GM21390 (cell line): Measurements from ENCODE around the gene NPAT.

Experiments
- ATAC-seq: cut with Tn5 transposase; IDR thresholded peaks from one replicate; pipeline ENCODE4 v1.9.1; 2021; ENCODE audit not compliant: unreplicated experiment

The NPAT gene

DNA sequence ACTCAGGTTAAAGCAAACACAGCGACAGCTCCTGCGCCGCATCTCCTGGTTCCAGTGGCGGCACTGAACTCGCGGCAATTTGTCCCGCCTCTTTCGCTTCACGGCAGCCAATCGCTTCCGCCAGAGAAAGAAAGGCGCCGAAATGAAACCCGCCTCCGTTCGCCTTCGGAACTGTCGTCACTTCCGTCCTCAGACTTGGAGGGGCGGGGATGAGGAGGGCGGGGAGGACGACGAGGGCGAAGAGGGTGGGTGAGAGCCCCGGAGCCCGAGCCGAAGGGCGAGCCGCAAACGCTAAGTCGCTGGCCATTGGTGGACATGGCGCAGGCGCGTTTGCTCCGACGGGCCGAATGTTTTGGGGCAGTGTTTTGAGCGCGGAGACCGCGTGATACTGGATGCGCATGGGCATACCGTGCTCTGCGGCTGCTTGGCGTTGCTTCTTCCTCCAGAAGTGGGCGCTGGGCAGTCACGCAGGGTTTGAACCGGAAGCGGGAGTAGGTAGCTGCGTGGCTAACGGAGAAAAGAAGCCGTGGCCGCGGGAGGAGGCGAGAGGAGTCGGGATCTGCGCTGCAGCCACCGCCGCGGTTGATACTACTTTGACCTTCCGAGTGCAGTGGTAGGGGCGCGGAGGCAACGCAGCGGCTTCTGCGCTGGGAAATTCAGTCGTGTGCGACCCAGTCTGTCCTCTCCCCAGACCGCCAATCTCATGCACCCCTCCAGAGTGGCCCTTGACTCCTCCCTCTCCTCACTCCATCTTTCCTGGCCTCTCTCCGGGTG is at the start of gene NPAT, which contains the start of gene ATM:
Gene NPAT (minus strand): TSS at position 65 of the 774 bp plus-strand sequence. CDS start 102 bp downstream, outside the sequence.
Gene ATM (plus strand): TSS at position 494 of the 774 bp plus-strand sequence. CDS start 4,558 bp downstream, outside the sequence.
- ATAC-seq = peak; percentile 78

DNA sequence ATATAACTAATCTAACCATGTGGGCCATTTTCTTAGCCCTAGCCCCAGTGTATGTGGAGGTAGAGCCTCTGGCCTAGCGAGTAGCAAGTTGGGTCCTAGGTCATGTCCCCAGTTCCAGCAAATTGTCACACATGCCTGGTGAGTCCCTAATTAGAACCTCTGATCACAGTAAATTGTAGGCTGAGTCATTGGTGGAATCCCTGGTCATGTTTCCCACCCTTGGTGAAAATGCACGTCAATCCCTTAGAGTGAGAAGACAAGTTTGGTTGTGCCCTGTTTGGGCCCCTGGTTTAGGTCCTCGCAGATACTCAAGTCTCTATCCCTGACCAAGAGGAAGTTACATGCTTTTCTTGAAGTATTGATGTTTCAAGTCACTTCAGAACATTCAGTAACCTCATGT is 47.1 kb upstream of the NPAT start:
- ATAC-seq = no peak

DNA sequence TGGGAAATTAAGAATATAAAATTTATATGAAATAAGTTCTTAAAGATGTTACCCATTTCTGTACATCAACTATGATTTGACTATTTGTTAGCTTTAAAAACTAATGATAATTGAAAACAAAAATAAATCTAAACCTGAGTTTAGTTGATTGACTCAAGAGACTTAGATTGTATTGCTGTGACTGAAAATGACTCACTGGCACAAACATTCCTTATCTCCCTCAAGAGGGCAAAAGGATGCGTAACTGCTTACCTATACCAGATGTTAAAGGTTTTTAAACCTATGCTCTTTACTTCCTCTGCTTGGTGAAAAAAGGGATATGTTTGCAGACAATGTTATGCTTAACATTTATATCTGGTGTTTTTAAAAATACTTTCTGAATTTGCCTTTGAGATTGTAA is 30.7 kb upstream of the NPAT start:
- ATAC-seq = no peak

DNA sequence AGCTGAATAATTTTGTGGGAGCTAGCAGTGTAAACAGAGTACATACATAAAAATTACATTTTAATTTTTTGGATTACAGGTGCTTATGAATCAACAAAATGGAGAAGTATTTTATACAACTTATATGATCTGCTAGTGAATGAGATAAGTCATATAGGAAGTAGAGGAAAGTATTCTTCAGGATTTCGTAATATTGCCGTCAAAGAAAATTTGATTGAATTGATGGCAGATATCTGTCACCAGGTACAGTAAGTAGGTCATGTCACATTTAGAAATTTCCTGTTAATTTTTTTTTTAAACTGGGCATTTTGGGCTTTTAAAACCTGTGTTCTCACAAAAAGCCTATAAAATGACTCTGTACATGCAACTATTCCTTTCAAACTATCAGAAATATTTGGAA is 24.4 kb upstream of the NPAT start:
- no peak for ATAC-seq

DNA sequence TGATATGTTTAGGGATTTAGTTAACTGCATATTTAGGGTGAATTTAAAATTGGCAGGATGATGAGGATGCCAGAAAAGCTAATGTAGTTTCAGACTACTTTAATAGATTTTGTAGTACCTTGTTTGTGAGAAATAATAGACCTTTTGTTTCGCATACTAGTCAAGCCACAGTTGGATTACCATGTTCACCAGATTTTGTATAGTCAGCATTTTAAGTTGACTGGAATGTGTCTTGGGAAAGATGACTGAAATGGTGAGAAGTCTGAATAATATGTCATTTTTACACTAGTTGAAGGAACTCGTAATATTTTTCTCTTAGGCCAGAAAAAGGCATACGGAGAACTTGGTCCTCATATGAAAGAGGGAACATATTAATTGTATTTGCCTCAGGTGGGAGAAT is 23.9 kb upstream of the NPAT start:
- no peak for ATAC-seq

DNA sequence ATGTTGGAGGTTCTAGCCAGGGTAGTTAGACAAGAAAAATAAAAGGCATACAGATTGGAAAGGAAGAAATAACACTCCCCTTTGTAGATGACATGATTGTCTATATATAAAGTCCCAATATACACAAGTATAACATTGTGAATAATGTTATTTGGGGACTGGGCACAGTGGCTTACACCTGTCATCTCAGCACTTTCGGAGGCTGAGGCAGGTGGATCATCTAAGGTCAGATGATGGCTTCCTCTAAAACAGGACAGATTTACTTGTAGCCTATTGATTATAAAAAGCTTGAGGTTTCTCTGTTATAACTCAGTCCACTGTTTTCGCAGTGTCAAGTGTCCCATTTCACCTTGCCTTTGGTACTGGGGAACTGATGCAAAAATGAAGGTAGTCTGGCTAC is 20.0 kb upstream of the NPAT start:
- no peak for ATAC-seq

DNA sequence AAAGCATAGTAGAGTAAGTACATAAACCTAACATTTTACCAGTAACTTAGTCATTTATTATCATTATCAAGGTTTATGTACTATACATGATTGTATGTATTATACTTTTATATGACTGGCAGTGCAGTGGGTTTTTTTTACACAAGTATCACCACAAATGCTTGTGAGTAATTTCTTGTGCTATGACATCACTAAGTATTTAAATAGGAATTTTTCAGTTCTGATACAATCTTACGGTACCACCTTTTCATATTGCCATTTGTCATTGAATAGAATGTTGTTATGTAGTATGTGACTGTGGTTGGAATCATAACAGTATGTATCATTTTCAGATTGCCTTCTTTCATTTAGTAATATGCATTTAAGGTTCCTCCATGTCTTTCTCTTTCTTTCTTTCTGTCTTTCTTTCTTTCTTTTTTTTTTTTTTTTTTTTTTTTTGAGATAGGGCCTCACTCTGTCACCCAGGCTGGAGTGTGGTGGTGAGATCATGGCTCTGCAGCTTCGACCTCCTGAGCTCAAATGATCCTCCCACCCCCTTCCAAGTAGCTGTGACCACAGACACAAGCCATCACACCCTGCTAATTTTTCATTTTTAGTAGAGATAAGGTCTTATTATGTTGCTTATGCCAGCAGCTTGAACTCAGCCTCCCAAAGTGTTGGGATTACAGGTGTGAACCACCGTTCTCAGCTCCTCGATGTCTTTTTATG is 19.0 kb upstream of the NPAT start:
- no peak for ATAC-seq

DNA sequence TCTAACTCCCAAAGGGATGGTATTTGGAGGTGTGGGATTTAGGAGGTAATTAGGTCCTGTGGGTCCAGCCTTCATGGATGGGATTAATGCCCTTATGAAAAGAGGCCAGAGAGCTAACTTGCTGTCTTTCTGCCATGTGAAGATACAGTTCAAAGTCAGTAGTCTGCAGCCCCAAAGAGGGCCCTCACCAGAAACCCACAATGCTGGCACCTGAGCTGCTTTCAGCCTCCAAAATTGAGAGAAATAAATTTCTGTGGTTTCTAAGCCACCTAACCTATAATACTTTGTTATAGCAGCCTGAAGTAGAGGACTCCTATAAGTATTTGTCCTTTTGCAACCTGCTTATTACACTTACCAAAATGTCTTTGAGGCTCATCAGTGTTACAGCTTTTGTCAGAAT is 16.6 kb upstream of the NPAT start:
- ATAC-seq = no peak

DNA sequence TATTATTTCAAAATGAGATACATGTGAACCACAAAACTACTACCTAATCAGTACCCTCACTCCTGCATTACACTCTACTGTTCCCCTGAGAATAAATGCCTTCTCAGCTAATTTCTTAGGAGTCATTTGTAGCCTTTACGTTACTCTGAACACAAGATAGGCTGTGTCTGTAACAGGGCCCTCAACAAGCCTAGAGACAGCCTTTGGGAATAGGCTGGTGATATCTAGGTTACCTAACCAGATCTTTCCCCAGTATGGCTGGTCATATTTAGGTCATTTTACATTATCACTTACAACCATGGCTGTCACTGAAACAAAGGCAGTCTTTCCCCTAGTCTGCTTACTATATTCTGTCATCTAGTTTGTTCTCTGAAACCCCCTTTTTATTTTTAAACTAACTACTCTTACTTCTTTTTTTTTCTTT is 14.6 kb upstream of the NPAT start:
- peak; percentile 34 for ATAC-seq

DNA sequence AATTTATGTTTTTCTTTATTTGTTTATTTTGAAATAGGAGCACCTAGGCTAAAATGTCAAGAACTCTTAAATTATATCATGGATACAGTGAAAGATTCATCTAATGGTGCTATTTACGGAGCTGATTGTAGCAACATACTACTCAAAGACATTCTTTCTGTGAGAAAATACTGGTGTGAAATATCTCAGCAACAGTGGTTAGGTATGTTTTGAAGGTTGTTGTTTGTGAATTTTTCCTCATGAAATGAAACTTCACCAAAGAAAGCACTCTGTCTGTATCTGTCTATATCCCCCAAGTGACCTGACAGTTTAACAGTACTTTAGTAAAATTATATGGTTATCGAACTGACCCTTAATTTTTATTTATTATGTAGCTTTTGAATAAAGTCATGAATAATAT is 13.2 kb upstream of the NPAT start:
- ATAC-seq = no peak

DNA sequence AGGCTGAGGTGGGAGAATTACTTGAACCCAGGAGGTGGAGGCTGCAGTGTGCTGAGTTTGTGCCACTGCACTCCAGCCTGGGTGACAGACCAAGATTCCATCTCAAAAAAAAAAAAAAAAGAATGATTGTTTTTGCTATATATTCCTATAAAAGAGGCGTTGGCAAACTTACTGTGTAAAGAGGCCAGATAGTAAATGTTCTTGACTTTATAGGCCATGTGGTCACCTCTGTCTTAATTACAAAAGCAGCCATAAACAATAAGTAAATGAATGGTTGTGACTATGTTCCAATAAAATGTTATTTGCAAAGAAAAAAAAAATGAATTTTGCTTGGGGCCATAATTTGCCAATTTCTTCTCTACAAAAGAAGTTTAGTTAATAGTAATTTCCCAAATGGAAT is 12.8 kb upstream of the NPAT start:
- ATAC-seq = no peak

DNA sequence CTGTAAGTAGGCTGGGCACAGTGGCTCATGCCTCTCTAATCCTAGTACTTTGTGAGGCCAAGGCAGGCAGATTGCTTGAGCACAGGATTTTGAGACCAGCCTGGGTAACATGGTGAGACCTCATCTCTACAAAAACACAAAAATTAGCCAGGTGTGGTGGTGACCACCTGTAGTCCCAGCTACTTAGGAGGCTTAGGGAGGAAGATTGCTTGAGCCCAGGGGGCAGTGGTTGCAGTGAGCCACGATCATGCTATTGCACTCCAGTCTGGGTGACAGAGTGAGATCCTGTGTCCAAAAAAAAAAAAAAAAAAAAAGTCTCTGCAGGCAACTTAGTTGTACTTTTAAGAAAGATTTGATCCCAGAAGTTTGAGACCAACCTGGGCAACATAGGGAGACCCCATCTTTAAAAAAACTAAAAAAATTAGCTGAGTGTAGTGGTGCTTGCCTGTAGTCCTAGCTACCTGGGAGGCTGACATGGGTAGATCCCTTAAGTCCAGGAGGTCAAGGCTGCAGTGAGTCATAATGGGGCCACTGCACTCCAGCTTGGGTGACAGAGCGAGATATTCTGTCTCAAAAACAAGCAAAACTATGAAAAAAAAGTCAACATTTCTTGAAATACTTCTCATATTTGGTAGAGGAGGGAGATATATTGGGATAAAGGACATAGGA is 11.0 kb upstream of the NPAT start:
- ATAC-seq = no peak

DNA sequence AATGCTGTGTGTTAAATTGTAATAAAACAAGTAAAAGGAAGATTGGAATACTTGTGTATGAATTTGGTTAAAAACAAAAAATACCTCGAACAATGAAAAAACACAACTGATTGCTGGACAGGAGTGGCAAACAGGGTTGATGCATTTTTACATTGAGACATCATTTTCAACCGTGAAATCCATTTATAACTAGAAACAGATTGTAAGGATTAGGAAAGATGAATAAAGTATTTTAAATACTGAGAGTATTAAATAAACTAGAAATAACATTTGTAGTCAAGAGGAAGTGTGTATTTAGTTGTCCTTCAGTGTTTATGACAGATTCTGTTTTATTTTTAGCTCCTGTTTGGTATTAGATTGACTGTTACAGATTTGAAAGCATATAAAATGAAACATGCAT is 5.8 kb upstream of the NPAT start:
- ATAC-seq = no peak

DNA sequence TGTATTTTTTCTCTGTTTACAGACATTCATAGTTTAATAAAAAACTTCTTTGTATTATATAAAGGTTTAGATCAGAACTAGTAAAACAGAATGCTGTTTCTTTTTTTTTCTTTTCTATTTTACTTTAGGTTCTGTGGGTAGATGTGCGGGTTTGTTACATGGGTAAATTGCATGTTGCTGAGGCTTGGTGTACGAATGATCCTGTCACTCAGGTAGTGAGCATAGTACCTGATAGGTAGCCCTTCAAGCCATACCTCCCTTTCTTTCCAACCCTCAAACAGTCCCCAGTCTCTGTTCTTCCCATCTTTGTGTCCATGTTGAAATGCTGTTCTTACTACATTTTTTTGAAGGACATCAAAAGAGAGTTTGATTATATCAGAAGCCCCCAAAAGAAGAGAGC is 3.6 kb upstream of the NPAT start:
- no peak for ATAC-seq

DNA sequence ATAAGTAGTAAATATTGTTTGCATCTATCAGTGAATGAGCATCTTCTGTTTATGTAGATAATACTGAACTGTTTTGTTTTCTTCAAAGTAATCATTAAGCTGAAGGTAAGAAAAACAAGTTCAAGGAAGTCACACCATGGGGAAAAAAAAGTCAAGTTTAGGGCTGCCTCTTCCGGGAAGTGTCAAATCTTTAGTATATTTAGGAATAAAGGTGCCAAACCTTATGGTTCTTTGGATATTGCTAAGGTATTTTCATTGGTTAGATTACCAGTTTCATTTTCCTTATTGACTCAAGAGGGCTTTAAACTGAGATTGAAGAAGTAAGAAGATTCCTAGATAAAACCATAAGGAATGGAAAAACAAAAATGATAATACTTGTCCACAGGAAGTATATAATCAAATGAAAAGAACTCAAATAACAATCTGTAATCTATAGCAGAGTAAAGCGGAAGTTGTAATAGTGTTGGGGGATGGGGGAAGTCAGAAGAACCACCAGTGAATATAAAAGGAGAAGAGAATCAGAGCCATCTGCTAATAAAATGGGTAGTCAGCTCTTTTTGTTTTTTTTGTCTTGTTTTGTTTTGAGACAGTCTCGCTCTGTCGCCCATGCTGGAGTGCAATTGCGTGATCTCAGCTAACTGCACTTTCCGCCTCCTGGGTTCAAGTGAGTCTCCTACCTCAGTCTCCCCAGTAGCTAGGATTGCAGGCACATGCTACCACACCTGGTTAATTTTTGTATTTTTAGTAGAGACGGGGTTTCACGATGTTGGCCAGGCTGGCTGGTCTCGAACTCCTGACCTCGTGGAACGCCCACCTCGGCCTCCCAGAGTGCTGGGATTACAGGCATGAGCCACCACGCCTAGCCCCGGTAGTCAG is 2.7 kb upstream of the NPAT start:
- no peak for ATAC-seq

DNA sequence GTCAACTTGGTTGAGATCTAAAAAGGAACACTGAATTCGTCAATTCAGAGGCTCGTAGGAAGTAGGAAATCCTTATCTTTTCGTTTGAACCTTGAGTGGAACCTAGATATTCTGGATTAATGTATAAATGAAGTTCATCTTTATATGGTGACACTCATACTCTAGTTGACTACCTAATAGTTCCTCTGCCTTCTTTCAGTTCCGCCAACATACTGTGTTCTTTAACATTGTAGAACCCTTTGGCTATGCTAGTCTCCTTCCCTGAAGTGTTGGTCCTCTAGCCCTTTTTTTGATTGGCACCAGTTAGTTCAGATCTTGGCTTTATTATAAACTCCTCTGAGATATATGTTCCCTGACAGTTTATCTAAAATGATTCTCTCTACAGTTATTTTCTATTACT is 1.9 kb upstream of the NPAT start:
- no peak for ATAC-seq

DNA sequence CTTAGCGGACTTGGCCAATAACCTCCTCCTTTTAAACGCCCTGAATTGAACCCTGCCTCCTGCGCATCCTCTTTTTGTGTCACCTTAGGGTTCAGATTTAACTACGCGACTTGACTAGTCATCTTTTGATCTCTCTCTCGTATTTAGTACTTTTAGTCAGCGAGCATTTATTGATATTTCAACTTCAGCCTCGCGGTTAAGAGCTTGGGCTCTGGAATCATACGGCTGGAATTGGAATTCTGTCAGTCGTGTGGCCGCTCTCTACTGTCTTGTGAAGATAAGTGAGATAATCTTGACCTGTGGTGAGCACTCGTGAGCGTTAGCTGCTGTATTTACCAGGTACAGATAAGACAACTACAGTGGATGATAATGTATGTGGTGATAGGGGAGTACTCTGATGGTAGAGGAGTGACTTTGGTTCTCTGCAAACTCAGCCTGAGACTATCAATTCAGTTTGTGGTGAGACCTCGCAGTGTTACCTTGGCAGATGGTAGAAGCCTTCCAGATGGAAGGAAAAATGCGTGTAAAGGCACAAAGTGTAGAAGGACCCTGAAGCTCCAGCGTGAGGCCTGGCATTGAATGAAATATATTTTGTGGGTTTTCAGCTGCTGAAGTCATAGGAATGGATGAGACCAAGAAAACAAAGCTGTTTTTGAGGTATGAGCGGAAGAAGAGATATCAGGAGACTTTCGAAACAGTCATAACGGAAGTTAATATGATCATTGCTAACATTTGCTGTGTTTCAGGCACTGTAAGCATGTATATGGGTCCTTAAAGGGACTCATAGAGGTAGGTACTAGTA is 1.1 kb upstream of the NPAT start:
- ATAC-seq = peak; percentile 34

DNA sequence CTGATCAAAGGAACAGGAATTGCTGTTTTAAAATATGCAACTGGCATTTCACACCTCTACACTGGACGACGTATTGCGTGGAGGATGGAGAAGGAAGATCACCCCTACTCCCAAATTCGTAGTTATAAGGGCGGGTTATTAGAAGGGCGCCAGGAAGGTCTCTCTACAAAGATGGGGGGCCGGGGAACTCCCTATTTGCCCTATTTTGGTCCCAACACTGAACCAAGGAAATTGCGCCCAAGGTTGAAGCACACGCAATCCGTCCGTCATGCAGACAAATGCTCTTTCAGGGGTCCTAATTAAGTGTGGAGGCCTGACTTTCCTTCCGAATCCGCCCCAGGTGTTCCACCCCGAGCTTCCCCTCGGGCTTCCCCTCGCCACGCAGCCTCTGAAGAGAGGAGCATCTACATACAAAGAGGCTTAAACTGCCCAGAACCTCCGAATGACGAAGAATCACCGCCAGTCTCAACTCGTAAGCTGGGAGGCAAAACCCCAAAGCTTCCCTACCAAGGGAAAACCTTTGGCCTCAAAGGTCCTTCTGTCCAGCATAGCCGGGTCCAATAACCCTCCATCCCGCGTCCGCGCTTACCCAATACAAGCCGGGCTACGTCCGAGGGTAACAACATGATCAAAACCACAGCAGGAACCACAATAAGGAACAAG is 396 bp downstream of the NPAT start:
- ATAC-seq = no peak

DNA sequence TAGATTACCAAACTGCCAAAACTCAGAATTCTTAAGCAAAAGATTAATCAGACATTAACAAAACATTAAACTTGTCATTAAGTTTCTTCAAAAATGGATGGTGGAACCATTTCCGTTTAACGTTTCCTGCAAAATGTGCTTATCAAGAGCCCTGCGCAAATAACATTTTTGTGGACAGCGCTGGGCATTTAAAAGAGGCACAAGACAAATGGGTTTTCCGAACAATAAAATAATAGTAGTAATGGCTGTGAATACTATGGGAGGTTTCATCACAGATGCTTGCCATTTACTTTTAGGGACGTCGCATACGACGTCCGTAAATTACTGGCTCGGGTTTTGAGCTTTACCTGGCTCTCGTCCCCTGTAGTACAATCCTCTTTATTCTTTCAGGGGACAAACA is 1.1 kb downstream of the NPAT start:
- ATAC-seq = no peak
